Epidermal melanocyte (primary cell): ENCODE data around the gene CYBRD1.
"Not testable (repeated sequence)": the region's sequence is repeated elsewhere in the genome, so short reads cannot be mapped to it uniquely, and the experiment has no call there.

Experiments used
- DNase-seq: peaks from one replicate; pipeline ENCODE4 v3.0.0; 2011; ENCODE audit warnings: low spot score; ENCODE audit not compliant: insufficient read length

The CYBRD1 gene

GRCh38 chr2:171522052-171522787 is at the start of gene CYBRD1:
CYBRD1 (plus strand) TSS chr2:171522474; CDS start chr2:171522546, 72 bp downstream.
- DNase-seq: peak; percentile 59

GRCh38 chr2:171475979-171476378 is 46.3 kb upstream of the CYBRD1 start:
- DNase-seq: no peak

GRCh38 chr2:171478345-171478744 is 43.9 kb upstream of the CYBRD1 start:
- no peak for DNase-seq

- DNase-seq: no peak
These were observed 43.0 kb upstream of the CYBRD1 start for GRCh38 chr2:171479154-171479814.

GRCh38 chr2:171480908-171481307 is 41.4 kb upstream of the CYBRD1 start:
- no peak for DNase-seq

GRCh38 chr2:171482308-171482707 is 40.0 kb upstream of the CYBRD1 start:
- DNase-seq: no peak

- DNase-seq: no peak
These were observed 39.4 kb upstream of the CYBRD1 start for GRCh38 chr2:171482877-171483276.

GRCh38 chr2:171483793-171484192 is 38.5 kb upstream of the CYBRD1 start:
- no peak for DNase-seq

GRCh38 chr2:171485116-171485515 is 37.2 kb upstream of the CYBRD1 start:
- DNase-seq: no peak

GRCh38 chr2:171487201-171487600 is 35.1 kb upstream of the CYBRD1 start:
- no peak for DNase-seq

GRCh38 chr2:171487803-171488259 is 34.4 kb upstream of the CYBRD1 start:
- no peak for DNase-seq

- no peak for DNase-seq
These were observed 31.7 kb upstream of the CYBRD1 start for GRCh38 chr2:171490577-171490976.

- no peak for DNase-seq
These were observed 31.0 kb upstream of the CYBRD1 start for GRCh38 chr2:171491292-171491691.

- no peak for DNase-seq
These were observed 29.6 kb upstream of the CYBRD1 start for GRCh38 chr2:171492664-171493063.

- DNase-seq: not testable (repeated sequence)
These were observed 24.6 kb upstream of the CYBRD1 start for GRCh38 chr2:171497664-171498063.

GRCh38 chr2:171505374-171505773 is 16.9 kb upstream of the CYBRD1 start:
- DNase-seq: no peak

- DNase-seq: no peak
These were observed 12.1 kb upstream of the CYBRD1 start for GRCh38 chr2:171509945-171510731.

GRCh38 chr2:171512014-171512413 is 10.3 kb upstream of the CYBRD1 start:
- no peak for DNase-seq

GRCh38 chr2:171512683-171513195 is 9.5 kb upstream of the CYBRD1 start:
- no peak for DNase-seq

GRCh38 chr2:171513719-171514160 is 8.5 kb upstream of the CYBRD1 start:
- DNase-seq: no peak

- DNase-seq: no peak
These were observed 7.2 kb upstream of the CYBRD1 start for GRCh38 chr2:171514908-171515582.
